MM.1S (cell line): ENCODE data around the gene SHC3.

Experiments used
- DNase-seq: peaks from one replicate; pipeline ENCODE4 v3.0.0-alpha.2; 2015
- H2AFZ ChIP-seq: fragments of 300-600 bp; sonication (generic); 2 replicates; pipeline ENCODE4 v1.6.0; 2016; ENCODE audit warnings: antibody characterized with exemption, low read length
- H3F3A ChIP-seq: fragments of 300-600 bp; sonication (generic); 2 replicates; pipeline ENCODE4 v1.6.1; 2016; ENCODE audit warnings: mild to moderate bottlenecking, antibody characterized with exemption, low read length, moderate library complexity, mixed read lengths; ENCODE audit not compliant: insufficient read depth
- H3K27ac ChIP-seq: fragments of 300-600 bp; sonication (generic); 2 replicates; pipeline ENCODE4 v1.5.1; 2016; ENCODE audit warnings: mild to moderate bottlenecking, low read length
- H3K27me3 ChIP-seq: fragments of 300-600 bp; sonication (generic); replicated peaks from 2 replicates; pipeline ENCODE4 v1.6.0; 2016; ENCODE audit warnings: low read length; ENCODE audit not compliant: insufficient read depth
- H3K36me3 ChIP-seq: fragments of 300-600 bp; sonication (generic); replicated peaks from 2 replicates; pipeline ENCODE4 v1.6.1; 2016; ENCODE audit warnings: mild to moderate bottlenecking, low read length, mixed read lengths; ENCODE audit not compliant: insufficient read depth
- H3K4me1 ChIP-seq: fragments of 300-600 bp; sonication (generic); 2 replicates; pipeline ENCODE4 v1.6.1; 2016; ENCODE audit warnings: low read length, mixed read lengths
- H3K4me2 ChIP-seq: fragments of 300-600 bp; sonication (generic); 2 replicates; pipeline ENCODE4 v1.6.0; 2016; ENCODE audit warnings: low read depth, low read length
- H3K4me3 ChIP-seq: fragments of 300-600 bp; sonication (generic); 2 replicates; pipeline ENCODE4 v1.5.1; 2016; ENCODE audit warnings: low read length, mixed read lengths
- H3K79me2 ChIP-seq: fragments of 300-600 bp; sonication (generic); 2 replicates; pipeline ENCODE4 v1.6.1; 2016; ENCODE audit warnings: mixed run types, low read length, mixed read lengths
- H3K9ac ChIP-seq: fragments of 300-600 bp; sonication (generic); 2 replicates; pipeline ENCODE4 v1.6.1; 2016; ENCODE audit warnings: low read length, mixed read lengths
- H3K9me2 ChIP-seq: fragments of 300-600 bp; sonication (generic); replicated peaks from 2 replicates; pipeline ENCODE4 v1.6.1; 2016; ENCODE audit warnings: mild to moderate bottlenecking, low read length, mixed read lengths; ENCODE audit not compliant: insufficient read depth
- H3K9me3 ChIP-seq: fragments of 300-600 bp; sonication (generic); replicated peaks from 2 replicates; pipeline ENCODE4 v1.6.1; 2016; ENCODE audit warnings: mild to moderate bottlenecking, low read length, mixed read lengths; ENCODE audit not compliant: insufficient read depth
- H4K20me1 ChIP-seq: fragments of 300-600 bp; sonication (generic); 2 replicates; pipeline ENCODE4 v1.6.1; 2016; ENCODE audit warnings: mild to moderate bottlenecking, low read length, moderate library complexity, mixed read lengths; ENCODE audit not compliant: insufficient read depth
- CTCF ChIP-seq: fragments of 300-600 bp; sonication (generic); IDR thresholded peaks from 2 replicates; pipeline ENCODE4 v1.5.1; 2016; ENCODE audit warnings: antibody characterized with exemption, low read length, mixed read lengths
- EZH2 ChIP-seq: fragments of 300-600 bp; sonication (generic); optimal IDR thresholded peaks from 2 replicates; pipeline ENCODE3; 2017; ENCODE audit warnings: low read depth, mild to moderate bottlenecking, antibody characterized with exemption, low read length, mixed read lengths
- EZH2phosphoT487 ChIP-seq: fragments of 300-600 bp; sonication (generic); IDR thresholded peaks from 2 replicates; pipeline ENCODE4 v1.6.1; 2018; ENCODE audit warnings: antibody characterized with exemption, low read length

Gene SHC3

GRCh38 chr9:89179895-89180734 lies 1.5 kb upstream of the SHC3 start:
- H3K4me2 ChIP-seq, result peak overlapping the region; percentile 60
- H3K27me3 ChIP-seq, result no peaks in the 10 kb centered on the region
- H3K4me3 ChIP-seq, result peak overlapping the region; percentile 31; the same call in 1 of the 2 replicates
- H3F3A ChIP-seq, result no peaks in the 10 kb centered on the region
- no peak overlapping the region for H3K9ac ChIP-seq
- no peaks in the 10 kb centered on the region for H3K9me3 ChIP-seq
- H4K20me1 ChIP-seq, result no peaks in the 10 kb centered on the region
- TF ChIP-seq CTCF (no peak), EZH2 (no peak), EZH2phosphoT487 (no peak)
- DNase-seq, result peak; percentile 32
- H2AFZ ChIP-seq, result peak overlapping the region; percentile 25; the same call in 1 of the 2 replicates
- H3K9me2 ChIP-seq, result no peaks in the 10 kb centered on the region
- no peak overlapping the region for H3K27ac ChIP-seq
- H3K36me3 ChIP-seq, result no peaks in the 10 kb centered on the region
- H3K4me1 ChIP-seq, result no peaks in the 10 kb centered on the region
- H3K79me2 ChIP-seq, result no peaks in the 10 kb centered on the region

GRCh38 chr9:89179540-89179894 lies 899 bp upstream of the SHC3 start:
- H3K27me3 ChIP-seq, result no peaks in the 10 kb centered on the region
- peak overlapping the region; percentile 60 for H3K4me2 ChIP-seq
- H4K20me1 ChIP-seq, result no peaks in the 10 kb centered on the region
- no peaks in the 10 kb centered on the region for H3K36me3 ChIP-seq
- H3K4me3 ChIP-seq, result peak overlapping the region; percentile 31; the same call in 1 of the 2 replicates
- no peak overlapping the region for H3K9ac ChIP-seq
- no peaks in the 10 kb centered on the region for H3K9me2 ChIP-seq
- no peaks in the 10 kb centered on the region for H3K79me2 ChIP-seq
- peak overlapping the region; percentile 25; the same call in 1 of the 2 replicates for H2AFZ ChIP-seq
- no peaks in the 10 kb centered on the region for H3K4me1 ChIP-seq
- TF ChIP-seq EZH2 (no peak), EZH2phosphoT487 (no peak), CTCF (no peak)
- H3K27ac ChIP-seq, result no peak overlapping the region
- DNase-seq, result no peak
- H3F3A ChIP-seq, result no peaks in the 10 kb centered on the region
- H3K9me3 ChIP-seq, result no peaks in the 10 kb centered on the region

GRCh38 chr9:89178830-89179539 lies 367 bp upstream of the SHC3 start:
- no peaks in the 10 kb centered on the region for H3K36me3 ChIP-seq
- H4K20me1 ChIP-seq, result no peaks in the 10 kb centered on the region
- no peak overlapping the region for H3K27ac ChIP-seq
- no peaks in the 10 kb centered on the region for H3K79me2 ChIP-seq
- no peaks in the 10 kb centered on the region for H3K9me2 ChIP-seq
- H3K4me2 ChIP-seq, result peak overlapping the region; percentile 60; the same call in 1 of the 2 replicates
- H3F3A ChIP-seq, result no peaks in the 10 kb centered on the region
- no peaks in the 10 kb centered on the region for H3K9me3 ChIP-seq
- TF ChIP-seq EZH2, result no peak
- no peak for TF ChIP-seq EZH2phosphoT487
- TF ChIP-seq CTCF, result no peak
- no peak overlapping the region for H3K9ac ChIP-seq
- H2AFZ ChIP-seq, result no peak overlapping the region; the same call in 1 of the 2 replicates
- DNase-seq, result no peak
- no peaks in the 10 kb centered on the region for H3K27me3 ChIP-seq
- 0 out of 2 replicates have a peak overlapping the region, but pooled peaks have one; percentile 31 for H3K4me3 ChIP-seq
- H3K4me1 ChIP-seq, result no peaks in the 10 kb centered on the region
